DOHH2 (cell line): ENCODE data around the gene CARNS1.

Source experiments
- EZH2phosphoT487 ChIP-seq: fragments of 200-600 bp; sonication (generic); IDR thresholded peaks from 2 replicates; pipeline ENCODE4 v1.6.1; 2017; ENCODE audit warnings: borderline replicate concordance, mild to moderate bottlenecking, antibody characterized with exemption, low read length, moderate library complexity, mixed read lengths
- TF ChIP-seq, protein P1 (sequence below): fragments of 200-600 bp; sonication (generic); IDR thresholded peaks from one replicate; pipeline ENCODE4 v1.5.1; 2014; ENCODE audit warnings: antibody characterized with exemption, mild to moderate bottlenecking, low read depth, low read length; ENCODE audit not compliant: poor library complexity, severe bottlenecking

DNA sequence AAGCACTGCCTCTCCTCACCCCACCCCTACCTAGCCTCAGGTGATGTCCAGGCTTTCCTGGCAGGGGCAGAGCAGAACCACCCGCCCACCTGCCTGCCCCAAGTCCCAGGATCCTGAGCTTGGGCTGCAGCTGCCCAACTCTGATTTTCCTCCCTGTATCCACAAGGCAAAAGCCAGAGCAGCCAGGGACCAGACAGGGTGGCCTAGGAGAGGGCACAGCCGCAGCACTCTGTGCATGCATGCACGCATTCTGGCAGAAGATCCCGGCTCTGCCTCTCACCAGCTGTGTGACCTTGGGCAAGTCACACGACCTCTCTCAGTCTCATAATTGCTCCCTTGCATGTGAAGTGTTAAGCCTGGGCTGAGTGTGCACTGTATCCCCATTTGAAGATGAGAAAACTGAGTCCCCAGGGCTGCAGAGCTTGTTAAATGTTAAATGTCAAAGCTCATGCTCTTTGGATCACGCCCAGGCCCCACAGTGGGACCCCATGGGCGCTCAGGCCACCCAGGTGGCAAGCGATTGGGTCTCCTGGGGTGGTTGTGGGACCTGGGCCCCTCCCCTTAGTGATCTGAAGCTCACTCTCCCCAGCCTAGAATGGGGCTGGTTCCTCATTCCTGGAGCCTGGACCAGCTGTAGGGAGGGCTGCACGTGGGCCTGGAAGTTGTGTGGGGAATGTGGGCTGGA, 2.8 kb upstream of the CARNS1 start:
- TF ChIP-seq, protein P1, sequence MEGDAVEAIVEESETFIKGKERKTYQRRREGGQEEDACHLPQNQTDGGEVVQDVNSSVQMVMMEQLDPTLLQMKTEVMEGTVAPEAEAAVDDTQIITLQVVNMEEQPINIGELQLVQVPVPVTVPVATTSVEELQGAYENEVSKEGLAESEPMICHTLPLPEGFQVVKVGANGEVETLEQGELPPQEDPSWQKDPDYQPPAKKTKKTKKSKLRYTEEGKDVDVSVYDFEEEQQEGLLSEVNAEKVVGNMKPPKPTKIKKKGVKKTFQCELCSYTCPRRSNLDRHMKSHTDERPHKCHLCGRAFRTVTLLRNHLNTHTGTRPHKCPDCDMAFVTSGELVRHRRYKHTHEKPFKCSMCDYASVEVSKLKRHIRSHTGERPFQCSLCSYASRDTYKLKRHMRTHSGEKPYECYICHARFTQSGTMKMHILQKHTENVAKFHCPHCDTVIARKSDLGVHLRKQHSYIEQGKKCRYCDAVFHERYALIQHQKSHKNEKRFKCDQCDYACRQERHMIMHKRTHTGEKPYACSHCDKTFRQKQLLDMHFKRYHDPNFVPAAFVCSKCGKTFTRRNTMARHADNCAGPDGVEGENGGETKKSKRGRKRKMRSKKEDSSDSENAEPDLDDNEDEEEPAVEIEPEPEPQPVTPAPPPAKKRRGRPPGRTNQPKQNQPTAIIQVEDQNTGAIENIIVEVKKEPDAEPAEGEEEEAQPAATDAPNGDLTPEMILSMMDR, result no peak
- no peak for TF ChIP-seq EZH2phosphoT487
